ENCODE results near the gene DENND11.

DNA sequence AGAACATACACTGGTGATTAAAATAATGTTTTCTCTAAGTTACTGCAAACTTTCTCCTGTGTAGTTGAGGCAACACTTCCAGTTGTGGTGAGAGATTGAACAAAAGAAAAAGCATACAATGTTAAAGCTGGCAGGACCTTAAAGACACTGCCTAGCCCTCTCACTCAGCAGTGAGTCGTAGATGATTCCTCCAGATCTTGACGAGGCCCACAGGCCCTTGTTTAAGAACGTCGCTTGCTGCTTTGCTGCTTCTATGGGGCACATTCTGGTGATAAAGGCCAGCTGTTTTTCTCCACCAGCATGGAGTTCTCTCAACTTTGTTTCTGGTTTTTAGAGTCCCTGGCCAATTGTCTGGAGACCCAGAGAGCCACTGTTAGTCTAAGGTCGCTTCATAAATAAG lies 2.8 kb upstream of the DENND11 start:
- TF ChIP-seq, protein P1, sequence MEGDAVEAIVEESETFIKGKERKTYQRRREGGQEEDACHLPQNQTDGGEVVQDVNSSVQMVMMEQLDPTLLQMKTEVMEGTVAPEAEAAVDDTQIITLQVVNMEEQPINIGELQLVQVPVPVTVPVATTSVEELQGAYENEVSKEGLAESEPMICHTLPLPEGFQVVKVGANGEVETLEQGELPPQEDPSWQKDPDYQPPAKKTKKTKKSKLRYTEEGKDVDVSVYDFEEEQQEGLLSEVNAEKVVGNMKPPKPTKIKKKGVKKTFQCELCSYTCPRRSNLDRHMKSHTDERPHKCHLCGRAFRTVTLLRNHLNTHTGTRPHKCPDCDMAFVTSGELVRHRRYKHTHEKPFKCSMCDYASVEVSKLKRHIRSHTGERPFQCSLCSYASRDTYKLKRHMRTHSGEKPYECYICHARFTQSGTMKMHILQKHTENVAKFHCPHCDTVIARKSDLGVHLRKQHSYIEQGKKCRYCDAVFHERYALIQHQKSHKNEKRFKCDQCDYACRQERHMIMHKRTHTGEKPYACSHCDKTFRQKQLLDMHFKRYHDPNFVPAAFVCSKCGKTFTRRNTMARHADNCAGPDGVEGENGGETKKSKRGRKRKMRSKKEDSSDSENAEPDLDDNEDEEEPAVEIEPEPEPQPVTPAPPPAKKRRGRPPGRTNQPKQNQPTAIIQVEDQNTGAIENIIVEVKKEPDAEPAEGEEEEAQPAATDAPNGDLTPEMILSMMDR (IDR thresholded peaks at IDR 0.05), result no peak
- TF ChIP-seq POLR2AphosphoS5 (IDR thresholded peaks at IDR 0.05), result no peak
- TF ChIP-seq EP300 (IDR thresholded peaks at IDR 0.05), result no peak
